Measurements from ENCODE around the gene ITGA5.

ITGA5 gene

GRCh38 chr12:54389134-54389508, 29.9 kb downstream of the ITGA5 start:
- DNase-seq (ENCODE audit: low spot score): no peak

DNA sequence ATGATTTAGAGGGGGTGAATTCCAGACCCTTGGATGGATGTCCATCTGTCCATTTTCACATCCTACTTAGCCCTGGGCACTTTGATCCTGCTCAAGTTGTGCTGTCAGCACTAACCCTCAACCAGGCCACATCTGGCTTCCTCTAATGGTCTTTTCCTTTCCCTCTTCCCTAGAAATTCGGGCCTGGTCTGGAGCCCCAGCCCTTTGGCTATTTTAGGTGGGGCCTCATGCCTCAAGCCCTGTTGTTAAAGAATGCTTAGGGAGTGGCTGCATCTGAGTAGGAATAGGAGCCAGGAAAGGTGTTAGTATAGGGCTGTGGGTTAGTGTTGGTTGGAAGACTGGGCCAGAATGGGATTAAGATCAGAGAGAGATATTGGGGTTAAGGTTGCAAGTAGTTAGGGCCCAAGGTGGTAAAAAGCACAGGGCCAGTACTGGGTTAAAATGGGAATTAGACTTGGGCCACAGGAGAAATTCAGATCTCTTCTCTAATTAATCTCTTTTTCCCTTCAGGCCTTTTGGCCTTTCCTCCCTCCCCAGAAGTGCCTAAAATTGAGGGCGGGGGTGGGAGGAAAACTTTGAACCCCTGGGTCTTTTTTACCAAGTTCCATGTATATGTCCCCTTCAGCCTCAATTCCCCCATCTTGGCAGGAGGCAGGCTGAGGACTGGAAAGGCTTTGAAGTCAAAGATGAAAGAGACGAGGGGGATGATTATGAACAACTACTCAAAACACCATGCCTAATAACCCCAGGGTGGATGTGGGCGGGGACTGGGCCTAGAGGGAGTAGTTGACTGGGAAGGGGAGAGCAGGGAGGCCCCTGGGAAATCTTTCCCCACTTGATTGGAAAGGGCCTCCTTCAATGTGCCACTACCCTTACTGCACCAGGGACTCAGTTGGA, 30.6 kb downstream of the ITGA5 start:
- no peak for DNase-seq (ENCODE audit: low spot score)

DNA sequence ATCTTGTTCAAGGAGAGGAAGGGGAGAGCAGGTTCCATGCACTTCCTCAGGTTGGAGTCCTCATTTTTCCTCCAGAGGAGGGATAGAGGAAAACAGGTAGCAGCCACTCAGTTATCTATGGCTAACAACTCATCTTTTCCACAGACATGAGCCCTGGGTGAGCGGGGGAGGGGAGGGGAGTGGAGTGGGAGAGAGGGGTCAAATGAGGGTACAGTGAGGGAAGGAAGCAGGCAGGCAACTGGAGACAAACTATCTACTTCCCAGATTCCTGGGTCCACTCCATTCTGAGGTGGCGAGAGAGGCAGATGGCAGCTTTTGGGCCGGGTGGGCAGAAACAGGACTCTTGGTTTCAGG, 32.0 kb downstream of the ITGA5 start:
- DNase-seq (ENCODE audit: low spot score): no peak

DNA sequence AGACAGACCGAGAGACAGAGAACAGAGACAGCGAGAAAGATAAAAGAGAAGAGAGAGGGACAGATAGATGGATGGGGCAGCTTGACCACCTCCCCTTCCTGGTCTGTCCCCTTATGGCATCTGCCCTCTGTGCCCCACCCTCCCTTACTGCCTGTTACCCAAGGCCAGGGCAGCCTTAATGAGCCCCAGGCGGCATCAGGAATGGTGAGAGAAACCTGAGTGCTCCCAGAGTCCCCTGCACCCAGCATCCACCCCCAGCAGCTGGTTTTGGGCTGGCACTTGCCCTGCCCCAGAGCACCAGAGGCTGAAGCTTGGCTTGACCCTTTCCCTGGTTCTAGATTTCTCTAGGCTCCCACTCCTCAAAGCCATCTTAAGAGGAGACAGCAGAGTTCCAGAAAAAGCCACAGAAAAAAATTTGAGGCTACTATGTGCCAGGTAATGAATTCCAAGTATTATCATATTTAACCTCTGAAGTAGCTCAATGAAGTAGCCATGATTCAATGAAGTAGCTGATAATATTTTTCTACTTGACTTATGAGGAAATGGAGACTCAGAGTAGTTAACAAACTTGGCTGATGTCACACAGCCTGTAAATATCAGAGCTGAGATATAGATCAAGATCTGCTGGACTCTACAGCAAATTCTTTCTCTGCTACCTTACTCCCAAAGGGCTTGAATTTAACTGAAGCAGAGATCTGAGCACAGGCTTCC, 32.5 kb downstream of the ITGA5 start:
- DNase-seq (ENCODE audit: low spot score): no peak

GRCh38 chr12:54385251-54385914, 33.7 kb downstream of the ITGA5 start:
- no peak for DNase-seq (ENCODE audit: low spot score)

DNA sequence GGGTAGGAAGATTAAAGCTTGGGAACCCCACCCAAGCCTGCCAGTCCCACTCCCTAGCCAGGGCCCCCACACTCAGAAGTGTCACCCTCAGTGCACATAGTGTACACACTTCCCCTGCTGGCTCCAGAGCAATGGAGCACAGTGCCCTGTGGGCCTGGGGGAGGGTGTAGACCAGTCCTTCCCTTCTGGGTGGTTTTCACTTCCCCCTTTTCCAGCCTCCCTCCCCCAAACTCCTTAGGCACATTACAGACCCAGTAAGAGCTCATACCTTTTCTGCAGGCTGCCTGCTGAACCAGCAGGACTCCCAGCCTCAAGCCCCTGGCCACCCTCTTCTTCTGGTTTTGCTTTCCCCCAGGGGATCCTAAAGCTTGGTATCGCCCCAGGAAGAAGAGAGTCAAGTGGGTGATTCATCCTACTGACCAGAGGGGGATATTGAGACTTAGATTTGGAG, 34.5 kb downstream of the ITGA5 start, which contains the start of gene ZNF385A:
ZNF385A (minus strand) TSS at position 143 of the 451 bp plus-strand sequence. CDS start 219 bp downstream, outside the sequence.
- no peak for DNase-seq (ENCODE audit: low spot score)

DNA sequence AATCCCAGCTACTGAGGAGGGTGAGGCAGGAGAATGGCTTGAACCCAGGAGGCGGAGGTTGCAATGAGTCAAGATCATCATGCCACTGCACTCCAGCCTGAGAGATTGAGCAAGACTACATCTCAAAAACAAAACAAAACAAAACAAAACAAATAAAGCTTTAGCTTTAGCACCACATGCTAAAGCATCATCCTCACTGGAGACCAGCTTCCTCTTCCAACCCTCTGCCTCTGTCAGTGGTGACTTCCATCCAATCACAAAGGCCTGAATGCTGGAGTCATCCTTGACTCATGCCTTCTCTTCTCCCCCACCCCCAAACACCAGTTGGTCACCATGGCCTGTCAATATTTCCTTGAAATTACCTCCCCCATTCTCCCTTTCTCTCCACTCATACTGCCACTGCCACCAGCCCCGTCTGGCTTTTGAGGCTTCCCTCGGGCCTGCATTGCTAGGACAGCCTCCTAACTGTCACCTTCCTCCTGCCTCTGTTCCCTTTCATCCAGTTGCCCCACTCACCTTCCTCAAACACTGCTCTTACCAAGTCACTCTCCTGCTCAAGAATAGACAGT, 35.9 kb downstream of the ITGA5 start:
- no peak for DNase-seq (ENCODE audit: low spot score)

GRCh38 chr12:54381136-54381535, 37.9 kb downstream of the ITGA5 start:
- no peak for DNase-seq (ENCODE audit: low spot score)

DNA sequence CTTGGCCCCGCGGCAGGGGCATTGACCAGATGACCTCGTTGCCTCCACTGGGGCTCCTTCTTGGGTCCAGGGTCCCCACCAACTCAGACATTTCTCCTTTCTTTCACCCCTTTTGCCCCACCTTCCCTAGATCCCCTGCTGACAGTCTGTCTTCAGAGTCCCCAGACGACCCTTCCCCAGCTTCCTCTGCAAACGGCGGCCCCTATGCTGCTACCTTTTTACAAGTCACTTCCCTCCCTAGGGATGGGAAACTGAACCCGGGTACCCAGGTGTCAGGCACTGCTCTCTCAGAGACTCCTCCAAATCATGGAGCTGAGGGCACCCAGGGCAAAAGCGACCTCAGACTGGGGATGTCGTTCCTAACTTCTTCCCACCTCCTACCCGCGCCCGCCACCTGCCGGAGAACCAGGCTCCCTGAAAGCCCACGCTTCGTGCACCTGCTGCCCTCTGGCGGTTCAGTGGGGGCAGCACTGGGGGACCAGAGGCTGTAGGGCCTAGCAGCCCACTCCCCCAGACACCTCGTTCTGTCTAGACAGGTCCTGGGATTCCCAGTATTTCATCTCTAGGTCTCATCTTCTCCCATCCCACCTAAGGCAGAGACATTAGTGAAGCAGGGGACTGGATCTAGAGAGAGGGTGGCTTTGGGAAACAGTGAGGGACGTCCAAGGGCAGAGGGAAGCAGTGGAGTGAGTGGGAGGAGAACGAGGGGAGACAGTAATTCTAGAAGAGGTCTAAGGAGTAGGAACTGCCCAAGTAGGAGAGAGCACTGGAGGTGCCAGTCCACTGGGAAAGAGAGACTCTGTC, 39.5 kb downstream of the ITGA5 start:
- peak; percentile 96 for DNase-seq (ENCODE audit: low spot score)

DNA sequence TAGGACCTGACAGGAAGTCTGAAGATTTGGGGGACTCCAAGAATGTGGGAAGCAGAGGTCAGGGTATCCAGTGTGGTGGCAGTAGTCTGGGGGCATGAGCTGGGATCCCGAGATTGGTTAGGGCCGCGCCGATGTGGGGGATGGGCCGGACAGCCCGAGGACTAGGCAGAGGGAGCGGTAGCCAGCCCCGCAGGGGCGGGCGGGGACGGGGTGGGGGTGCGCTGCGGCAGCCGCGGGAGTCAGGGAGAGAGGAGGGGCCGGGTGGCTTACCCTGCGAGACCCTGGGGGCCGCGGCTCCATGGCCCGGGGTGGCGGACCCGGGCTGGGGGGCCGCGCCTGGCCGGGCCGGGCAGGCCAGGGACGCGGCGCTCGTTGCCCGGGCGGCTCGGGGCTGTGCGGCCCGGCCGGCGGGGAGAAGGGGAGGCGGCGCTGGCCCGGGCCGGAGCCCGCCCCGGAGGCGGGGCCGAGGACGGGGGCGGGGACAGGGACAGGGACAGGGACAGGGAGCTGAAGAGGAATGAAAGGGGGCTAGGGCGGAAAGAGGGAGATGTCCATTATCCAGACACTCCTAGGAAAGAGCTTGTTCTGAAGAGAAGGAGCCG, 40.2 kb downstream of the ITGA5 start:
- DNase-seq (ENCODE audit: low spot score): peak; percentile 86

DNA sequence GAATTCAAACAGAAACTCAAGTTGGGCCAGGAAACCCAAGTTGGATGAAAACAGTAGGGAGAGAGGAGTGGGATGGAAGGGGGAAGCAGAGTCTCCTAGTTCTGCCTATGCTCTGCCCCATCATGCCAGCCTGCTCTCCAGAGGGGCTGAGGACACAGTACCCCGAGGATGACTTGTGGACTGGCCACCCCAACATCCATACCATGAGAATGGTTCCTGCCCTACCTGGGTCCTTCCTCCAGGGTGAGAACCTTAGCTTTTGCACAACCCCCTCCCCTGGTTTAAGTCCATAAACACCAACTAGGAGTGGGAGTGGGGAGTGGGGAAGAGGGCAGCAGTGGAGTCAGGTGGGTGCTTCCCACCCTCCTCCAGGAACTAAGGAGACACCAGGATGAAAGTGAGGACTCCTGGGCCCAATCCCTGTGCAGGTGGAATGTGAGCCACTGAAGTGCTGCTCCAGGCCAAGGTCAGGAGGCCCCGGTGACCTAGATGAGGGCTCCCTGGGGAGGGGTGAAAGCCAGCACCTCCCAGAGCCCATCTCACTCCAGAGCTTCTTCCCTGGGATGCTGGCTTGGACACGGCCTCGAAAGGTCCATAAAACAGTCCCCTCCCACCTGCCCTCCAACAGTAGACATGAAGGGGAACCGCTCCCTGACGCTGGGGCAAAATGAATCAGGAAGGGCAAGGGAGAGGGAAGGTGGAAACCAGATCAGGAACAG, 41.1 kb downstream of the ITGA5 start:
- DNase-seq (ENCODE audit: low spot score): no peak

- no peak for DNase-seq (ENCODE audit: low spot score)
These were observed 42.1 kb downstream of the ITGA5 start for GRCh38 chr12:54377007-54377406.

- DNase-seq (ENCODE audit: low spot score): no peak
These were observed 42.5 kb downstream of the ITGA5 start for GRCh38 chr12:54376596-54376995.

DNA sequence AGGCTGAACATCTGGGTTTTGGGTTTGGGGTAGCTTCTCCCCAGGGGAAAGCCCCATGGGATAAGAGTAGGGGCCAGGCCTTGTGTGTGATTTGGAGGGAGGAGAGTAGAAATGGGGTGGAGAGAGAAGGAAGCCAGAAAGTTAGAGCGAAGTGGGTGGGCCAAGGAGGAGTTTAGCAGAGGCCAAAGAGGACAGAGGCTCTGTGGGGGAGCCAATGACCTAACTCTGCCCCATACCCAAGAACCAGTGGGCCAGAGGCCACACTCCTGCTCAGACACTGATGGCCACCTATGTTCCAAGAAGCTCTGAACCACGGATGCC, 43.8 kb downstream of the ITGA5 start:
- DNase-seq (ENCODE audit: low spot score): no peak

- no peak for DNase-seq (ENCODE audit: low spot score)
These were observed 44.4 kb downstream of the ITGA5 start for GRCh38 chr12:54374562-54375258.

- DNase-seq (ENCODE audit: low spot score): no peak
These were observed 45.2 kb downstream of the ITGA5 start for GRCh38 chr12:54373649-54374561.

GRCh38 chr12:54372113-54372806, 46.8 kb downstream of the ITGA5 start:
- DNase-seq (ENCODE audit: low spot score): no peak
